Endothelial cell of hepatic sinusoid (primary cell): ENCODE measurements around the gene SEMA4C.

Experiments
- in situ Hi-C: cut with HindIII; loops from 2 replicates; pipeline ENCODE4 v1.10.0; 2017; ENCODE audit warnings: low sequenced_read_pairs

Gene SEMA4C

GRCh38 chr2:96823198-96823597 is 46.7 kb downstream of the SEMA4C start:
- in situ Hi-C loops, result no loop called here

GRCh38 chr2:96822786-96823185 is 47.1 kb downstream of the SEMA4C start:
- in situ Hi-C loops, result no loop called here

- in situ Hi-C loops, result no loop called here
Observed at GRCh38 chr2:96821113-96821675, 48.7 kb downstream of the SEMA4C start.

GRCh38 chr2:96819876-96820511 is 49.9 kb downstream of the SEMA4C start:
- in situ Hi-C loops, result no loop called here

GRCh38 chr2:96819128-96819875 is 50.6 kb downstream of the SEMA4C start:
- in situ Hi-C loops, result no loop called here

GRCh38 chr2:96817882-96818281 is 52.0 kb downstream of the SEMA4C start:
- in situ Hi-C loops, result no loop called here

- in situ Hi-C loops, result no loop called here
Observed at GRCh38 chr2:96816836-96817702, 52.8 kb downstream of the SEMA4C start.

GRCh38 chr2:96816127-96816835 is 53.6 kb downstream of the SEMA4C start, which contains the start of gene CNNM3:
TSS of gene CNNM3 (plus strand) at chr2:96816268. CDS start at chr2:96816278, 10 bp downstream.
- in situ Hi-C loops, result no loop called here

GRCh38 chr2:96815326-96816126 is 54.4 kb downstream of the SEMA4C start:
- in situ Hi-C loops, result no loop called here

GRCh38 chr2:96813656-96814055 is 56.2 kb downstream of the SEMA4C start:
- in situ Hi-C loops, result loop anchor here (5.0 kb wide), 1 partner anchor 56 kb away; no protein-coding TSS in a partner anchor

GRCh38 chr2:96811917-96812316 is 58.0 kb downstream of the SEMA4C start:
- in situ Hi-C loops, result loop anchor here (5.0 kb wide), 1 partner anchor 55 kb away; no protein-coding TSS in a partner anchor

GRCh38 chr2:96810783-96811192 is 59.1 kb downstream of the SEMA4C start:
- in situ Hi-C loops, result loop anchor here (5.0 kb wide), 1 partner anchor 53 kb away; no protein-coding TSS in a partner anchor

GRCh38 chr2:96809951-96810782 is 59.7 kb downstream of the SEMA4C start:
- in situ Hi-C loops, result loop anchor here (5.0 kb wide), 1 partner anchor 53 kb away; no protein-coding TSS in a partner anchor
